ENCODE data around the gene GOLGA1.
"Not testable (repeated sequence)": the region's sequence is repeated elsewhere in the genome, so short reads cannot be mapped to it uniquely, and the experiment has no call there.

GOLGA1 gene, protein sequence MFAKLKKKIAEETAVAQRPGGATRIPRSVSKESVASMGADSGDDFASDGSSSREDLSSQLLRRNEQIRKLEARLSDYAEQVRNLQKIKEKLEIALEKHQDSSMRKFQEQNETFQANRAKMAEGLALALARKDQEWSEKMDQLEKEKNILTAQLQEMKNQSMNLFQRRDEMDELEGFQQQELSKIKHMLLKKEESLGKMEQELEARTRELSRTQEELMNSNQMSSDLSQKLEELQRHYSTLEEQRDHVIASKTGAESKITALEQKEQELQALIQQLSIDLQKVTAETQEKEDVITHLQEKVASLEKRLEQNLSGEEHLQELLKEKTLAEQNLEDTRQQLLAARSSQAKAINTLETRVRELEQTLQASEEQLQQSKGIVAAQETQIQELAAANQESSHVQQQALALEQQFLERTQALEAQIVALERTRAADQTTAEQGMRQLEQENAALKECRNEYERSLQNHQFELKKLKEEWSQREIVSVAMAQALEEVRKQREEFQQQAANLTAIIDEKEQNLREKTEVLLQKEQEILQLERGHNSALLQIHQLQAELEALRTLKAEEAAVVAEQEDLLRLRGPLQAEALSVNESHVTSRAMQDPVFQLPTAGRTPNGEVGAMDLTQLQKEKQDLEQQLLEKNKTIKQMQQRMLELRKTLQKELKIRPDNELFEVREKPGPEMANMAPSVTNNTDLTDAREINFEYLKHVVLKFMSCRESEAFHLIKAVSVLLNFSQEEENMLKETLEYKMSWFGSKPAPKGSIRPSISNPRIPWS

DNA sequence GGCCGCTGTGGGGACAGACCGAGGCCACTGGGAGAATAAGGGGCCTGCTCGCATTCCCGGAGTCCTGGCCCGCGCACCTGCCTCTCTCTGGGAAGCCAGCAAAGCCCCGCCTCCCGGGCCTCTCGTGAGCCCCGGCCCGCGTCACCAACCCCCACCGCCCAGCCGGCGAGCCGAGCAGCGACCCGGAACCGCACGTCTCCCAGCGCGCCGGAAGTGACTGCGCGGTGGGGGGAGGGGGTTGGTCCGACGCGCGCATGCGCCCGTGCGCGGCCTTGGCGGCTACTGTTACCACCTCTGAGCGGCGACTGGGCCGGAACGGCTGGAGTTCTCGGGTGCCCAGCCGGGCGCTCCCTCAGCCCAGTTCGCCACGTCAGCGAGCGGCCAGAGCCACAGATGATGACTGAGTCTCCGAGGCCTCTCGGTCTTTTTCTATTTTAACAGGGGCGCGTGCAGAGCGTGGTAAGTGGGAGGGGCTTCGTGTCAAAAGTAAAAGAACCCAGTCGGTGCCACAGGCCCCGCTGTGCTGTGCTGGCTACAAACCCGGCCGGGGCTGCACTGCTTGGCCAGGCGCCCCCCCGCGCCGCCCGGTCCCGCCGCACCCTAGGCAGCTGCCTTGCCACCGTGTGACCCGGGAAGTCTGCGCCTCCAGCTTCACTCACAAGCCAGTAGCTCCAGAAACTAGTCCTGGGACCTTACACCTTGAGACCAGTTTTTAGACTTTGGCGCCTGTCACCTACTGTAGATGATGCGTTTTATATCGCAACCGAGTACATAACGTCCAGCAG, at the start of gene GOLGA1:
GOLGA1 (minus strand) TSS at position 190 of the 785 bp plus-strand sequence. CDS start 2,372 bp downstream, outside the sequence.
- peak; percentile 76 to 86 for DNase-seq (ENCODE audit: low read depth in 2 of 2, low spot score in 1 of 2)

DNA sequence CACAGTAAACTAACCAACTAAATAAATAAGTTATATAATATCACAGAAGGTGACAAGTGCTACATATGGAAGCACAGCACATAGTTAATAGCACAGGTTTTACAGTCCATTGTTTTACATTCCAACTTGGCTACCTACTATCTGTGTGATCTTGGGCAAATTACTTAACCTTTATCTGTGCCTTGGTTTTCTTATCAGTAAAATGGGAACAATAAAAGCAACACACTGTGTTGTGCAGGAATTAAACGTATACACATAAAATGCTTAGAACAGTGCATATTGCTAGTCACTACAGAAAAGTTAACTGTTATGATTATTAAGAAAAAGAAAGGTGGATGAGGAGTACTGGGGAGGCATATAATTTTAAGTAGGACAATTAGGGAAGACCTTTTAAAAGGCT, 42.8 kb upstream of the GOLGA1 start:
- no peak for DNase-seq (ENCODE audit: low read depth in 2 of 2, low spot score in 1 of 2)

DNA sequence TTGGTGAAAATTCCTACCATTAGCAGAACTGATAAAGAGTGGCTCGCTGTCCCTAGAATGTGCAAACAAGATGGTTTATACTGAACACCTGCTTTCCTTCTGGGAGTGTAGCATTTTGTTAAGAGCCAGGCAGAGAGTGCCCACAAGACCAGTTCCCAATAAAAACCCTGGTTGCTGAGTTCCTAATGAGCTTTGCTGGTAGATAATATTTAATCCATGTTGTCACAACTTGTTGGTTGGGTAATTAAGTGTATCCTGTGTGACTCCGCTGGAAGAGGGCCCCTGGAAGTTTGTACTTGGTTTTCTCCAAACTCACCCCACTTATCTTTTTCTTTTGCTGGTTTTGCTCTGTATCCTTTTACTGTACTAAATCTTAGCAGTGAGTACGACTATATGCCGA, 39.5 kb upstream of the GOLGA1 start:
- no peak for DNase-seq (ENCODE audit: low read depth in 2 of 2, low spot score in 1 of 2)

DNA sequence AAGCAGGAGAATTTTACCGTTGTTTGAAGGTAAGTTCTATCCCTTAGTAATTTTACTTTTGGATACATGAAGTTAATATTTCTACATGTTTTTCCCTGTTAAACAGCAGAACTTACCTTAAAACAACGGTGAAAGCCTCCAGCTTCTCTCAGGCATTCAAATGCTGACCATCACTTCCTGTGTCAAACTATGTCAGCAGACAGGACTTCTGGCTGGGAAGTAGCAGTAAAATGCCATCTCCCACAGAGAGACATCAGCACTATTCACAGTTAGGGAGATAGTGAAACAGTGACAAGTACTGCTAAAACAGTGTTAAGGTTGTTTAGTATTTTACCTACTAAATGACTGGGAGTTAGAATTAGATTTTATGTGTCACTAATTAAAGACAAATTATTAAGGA, 34.2 kb upstream of the GOLGA1 start:
- DNase-seq (ENCODE audit: low read depth in 2 of 2, low spot score in 1 of 2): no peak

DNA sequence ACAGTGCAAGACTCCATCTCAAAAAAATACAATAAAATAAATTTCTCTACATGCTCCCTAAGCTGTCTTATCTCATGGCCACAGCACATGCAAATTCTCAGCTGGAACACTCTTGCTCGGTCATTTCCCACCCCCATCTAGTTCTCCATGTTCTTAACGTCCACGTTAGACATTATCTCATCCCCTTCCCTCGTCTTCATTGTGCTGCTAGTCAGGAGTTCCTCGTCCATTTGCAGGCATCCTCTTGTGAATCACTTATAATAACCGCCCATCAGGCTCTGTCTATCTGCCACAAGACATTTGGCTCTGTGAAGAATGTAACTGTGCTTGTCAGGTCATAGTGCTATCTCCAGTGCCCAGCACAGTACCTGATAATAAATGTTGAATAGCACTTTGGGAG, 32.9 kb upstream of the GOLGA1 start:
- no peak for DNase-seq (ENCODE audit: low read depth in 2 of 2, low spot score in 1 of 2)

DNA sequence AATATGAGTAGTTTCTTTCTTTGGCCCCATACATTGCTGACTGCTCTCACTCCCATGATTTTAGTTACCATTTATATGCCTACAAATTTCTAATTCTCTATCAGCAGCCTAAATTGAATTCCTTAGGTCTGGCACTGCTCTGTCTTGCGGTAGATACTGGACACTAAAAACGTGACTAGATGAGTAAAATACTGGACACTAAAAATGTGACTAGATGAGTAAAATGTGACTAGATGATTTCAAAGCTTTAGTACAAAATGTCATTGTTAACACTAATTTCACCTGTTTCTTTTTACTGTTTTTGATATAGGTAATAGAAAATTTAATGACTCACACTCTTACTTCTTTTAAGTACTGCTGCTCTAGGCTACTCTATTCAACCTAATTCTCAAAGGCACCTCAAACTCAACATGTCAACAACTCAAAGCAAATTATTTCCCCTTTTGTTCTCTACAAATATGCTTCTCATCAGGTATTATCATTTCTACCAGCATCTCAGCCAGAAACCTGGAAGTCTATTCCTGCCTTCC, 31.4 kb upstream of the GOLGA1 start:
- no peak for DNase-seq (ENCODE audit: low read depth in 2 of 2, low spot score in 1 of 2)

DNA sequence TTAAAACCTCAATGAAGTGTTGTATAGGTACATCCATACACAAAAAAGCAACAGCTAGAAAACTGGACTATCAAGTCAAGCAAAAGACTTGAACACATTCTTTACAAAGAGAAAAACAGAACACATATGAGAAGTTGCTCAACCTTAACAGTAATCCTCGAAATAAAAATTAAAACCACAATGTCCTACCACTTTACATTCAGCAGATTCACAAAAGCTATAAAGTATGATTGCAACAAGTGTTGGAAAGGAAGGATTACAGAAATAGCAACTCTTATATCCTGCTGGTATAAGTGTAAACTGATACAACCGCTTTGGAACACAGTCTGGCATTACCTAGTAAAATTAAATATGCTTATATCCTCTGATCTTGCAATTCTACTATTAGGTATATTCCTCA, 28.5 kb upstream of the GOLGA1 start:
- DNase-seq (ENCODE audit: low read depth in 2 of 2, low spot score in 1 of 2): no peak

DNA sequence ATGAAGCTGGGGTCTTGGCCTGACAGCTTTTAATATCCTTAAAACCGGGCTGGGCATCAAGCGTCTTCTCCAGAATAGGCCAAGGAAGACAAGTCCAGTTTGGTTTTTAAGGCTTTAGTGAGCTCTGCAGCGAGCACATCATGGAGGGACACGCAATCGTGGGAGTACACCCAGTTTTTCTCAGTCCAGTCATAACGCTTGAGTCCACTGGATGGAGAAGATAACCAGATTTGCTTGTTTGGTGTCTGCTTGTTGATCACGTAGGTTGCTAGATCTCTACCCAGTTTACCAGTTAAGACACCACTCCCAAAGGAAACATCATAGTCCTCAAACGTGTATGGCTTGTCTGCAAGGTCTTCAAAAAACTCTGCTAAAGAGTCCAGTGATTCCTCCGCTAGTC, 27.4 kb upstream of the GOLGA1 start:
- no peak for DNase-seq (ENCODE audit: low read depth in 2 of 2, low spot score in 1 of 2)

DNA sequence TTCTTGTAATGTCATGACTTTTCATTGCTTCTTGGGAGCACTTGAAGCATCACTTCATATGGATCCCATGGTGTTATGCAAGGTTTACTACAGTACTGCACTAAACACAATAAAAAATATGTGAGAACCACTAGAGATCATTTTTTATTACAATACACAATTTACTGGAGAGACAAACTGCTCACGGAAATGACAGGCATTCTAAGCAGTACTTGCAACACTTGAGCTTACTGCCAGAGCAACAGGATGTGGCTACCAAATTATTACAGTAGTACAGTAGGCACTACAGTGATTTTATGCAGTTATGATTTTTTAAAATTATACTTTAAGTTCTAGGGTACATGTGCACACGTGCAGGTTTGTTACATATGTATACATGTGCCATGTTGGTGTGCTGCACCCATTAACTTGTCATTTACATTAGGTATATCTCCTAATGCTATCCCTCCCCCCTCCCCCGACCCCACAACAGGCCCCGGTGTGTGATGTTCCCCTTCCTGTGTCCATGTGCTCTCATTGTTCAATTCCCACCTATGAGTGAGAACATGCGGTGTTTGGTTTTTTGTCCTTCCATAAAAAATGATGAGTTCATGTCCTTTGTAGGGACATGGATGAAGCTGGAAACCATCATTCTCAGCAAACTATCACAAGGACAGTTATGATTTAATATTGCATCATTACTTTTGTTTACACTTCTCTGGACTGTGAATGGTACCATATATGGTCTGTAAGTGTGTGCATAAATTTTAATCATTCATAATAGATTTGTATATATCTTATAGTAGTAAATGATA, 25.1 kb upstream of the GOLGA1 start:
- not testable (repeated sequence) for DNase-seq (ENCODE audit: low read depth in 2 of 2, low spot score in 1 of 2)

DNA sequence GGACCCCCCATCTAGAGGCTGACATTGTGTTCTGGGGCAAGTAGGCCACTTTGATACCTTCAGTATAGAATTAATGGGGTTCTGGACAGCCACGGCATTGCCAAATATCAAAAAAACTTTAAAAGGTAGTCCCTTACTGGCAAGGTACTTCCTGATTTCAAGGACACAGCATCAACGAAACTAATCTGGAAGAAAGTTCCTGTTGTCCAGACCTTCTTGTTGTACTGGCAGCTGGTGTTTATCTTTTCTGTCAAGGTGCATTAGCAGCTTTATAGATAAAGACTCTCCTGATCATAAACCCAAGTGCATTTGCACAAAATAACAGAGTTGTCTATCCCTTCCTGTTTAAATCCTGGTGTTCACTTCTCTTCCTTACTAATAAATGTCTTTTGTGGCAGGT, 23.7 kb upstream of the GOLGA1 start:
- no peak for DNase-seq (ENCODE audit: low read depth in 2 of 2, low spot score in 1 of 2)

DNA sequence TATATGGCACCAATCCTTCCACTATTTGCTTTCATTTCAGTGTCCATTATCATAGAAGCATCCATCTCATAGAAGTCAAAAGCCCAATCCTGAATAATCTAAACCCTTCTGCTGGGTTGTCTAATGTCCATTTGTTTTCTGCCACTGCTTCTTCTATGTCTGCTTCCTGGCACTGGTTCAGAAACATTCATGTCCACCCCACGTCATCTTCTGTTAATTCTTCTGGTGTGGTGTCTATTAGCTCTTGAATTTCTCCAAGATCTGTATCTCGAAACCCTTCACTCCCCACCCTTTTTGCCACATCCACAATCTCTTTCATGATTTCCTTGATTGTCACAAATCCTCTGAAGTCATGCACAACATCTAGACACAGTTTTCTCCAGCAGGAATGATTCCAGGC, 23.2 kb upstream of the GOLGA1 start:
- no peak for DNase-seq (ENCODE audit: low read depth in 2 of 2, low spot score in 1 of 2)

DNA sequence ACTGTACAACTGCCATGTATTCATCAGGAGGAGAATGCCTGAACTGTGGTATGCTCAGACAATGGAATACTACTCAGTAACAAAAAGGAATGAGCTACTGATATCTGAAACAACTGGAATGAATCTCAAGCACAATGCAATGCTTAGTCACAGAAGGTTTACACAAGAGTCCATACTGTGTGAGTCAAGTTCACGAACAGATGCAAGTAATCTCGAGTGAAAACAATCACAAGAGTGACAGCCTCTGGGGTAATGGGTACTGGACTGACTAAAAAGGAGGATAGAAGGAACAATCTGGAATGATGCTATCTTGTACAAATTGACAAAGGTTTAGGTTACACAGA, 19.5 kb upstream of the GOLGA1 start:
- no peak for DNase-seq (ENCODE audit: low read depth in 2 of 2, low spot score in 1 of 2)

DNA sequence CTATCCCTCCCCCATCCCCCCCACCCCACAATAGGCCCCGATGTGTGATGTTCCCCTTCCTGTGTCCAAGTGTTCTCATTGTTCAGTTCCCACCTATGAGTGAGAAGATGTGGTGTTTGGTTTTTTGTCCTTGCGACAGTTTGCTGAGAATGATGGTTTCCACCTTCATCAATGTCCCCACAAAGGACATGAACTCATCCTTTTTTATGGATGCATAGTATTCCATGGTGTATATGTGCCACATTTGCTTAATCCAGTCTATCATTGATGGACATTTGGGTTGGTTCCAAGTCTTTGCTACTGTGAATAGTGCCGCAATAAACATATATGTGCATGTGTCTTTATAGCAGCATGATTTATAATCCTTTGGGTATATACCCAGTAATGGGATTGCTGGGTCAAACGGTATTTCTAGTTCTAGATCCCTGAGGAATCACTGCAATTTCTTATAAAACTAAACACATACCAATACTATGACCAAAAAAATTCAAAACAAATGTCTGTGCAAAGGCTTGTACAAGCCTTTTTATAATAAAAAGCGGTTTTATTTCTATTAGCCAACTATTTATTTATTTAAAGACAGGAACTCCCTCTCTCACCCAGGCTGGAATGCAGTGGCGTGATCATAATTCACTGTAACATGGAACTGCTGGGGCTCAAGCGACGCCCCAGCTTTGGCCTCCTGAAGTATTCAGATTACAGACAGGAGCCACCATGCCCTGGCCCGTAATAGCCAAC, 19.0 kb upstream of the GOLGA1 start:
- DNase-seq (ENCODE audit: low read depth in 2 of 2, low spot score in 1 of 2): not testable (repeated sequence)

DNA sequence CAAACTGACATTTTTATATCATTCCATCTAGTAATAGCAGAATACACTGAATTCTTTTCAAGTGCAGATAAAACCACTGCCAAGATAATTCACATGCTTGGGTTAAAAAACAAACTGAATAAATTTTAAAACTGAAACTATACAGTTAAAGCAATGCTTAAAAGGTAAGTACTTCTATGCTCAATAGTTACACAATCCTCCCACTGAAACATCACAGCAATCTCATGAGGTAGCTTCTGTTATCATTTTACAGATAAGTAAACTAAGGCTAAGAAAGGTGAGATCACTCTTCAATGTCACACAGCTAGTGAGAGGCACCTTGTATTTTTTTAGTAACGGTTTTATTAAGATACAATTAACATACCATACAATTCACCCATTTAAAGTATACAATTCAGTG, 13.4 kb upstream of the GOLGA1 start:
- no peak for DNase-seq (ENCODE audit: low read depth in 2 of 2, low spot score in 1 of 2)

DNA sequence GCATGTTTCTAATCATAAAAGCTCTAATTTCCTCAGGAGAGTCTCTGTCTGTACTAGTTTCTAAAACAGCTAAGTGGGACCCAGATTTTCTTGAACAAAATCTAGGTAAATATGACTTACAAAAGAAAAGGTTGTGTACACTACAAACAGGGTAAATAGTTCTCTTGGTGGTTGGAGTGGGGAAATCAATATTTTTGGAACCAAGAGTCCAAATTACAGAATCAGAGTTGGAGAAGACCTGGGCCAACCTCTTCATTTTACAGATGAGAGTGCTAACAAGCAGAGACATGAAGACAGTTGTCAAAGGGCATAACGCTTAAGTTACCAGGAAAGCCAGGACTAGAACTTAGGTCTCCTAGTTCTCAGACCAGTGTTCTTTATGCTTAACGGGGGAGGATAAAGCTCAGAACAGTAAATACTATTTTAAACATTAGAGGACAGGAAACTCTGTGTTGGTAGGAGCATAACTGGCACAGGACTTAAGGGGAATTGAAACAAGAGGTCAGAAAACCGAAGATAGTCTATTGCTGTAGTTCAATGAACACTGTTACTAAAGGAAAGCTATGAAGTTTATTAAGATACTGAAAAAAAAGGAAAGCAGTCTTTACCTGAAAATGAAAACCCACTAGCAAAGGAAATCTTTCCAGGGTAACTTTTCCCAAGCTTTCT, 9.3 kb upstream of the GOLGA1 start:
- no peak for DNase-seq (ENCODE audit: low read depth in 2 of 2, low spot score in 1 of 2)

DNA sequence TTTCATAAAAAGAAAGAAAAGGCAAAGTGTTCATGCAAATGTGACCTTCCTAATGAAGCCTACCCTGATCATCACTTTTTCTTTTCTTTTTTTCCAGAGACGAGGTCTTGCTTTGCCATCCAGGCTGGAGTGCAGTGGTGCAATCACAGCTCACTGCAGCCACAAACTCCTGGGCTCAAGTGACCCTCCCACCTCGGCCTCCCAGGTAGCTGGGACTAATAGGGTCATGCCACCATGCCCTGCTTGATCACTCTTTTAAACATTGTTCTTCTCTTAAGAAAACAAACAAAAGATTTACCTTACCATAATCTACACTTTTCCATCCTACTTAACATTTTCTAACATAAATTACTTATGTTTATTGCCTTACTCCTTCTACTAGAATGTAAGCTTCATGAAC, 8.5 kb upstream of the GOLGA1 start:
- no peak for DNase-seq (ENCODE audit: low read depth in 2 of 2, low spot score in 1 of 2)

DNA sequence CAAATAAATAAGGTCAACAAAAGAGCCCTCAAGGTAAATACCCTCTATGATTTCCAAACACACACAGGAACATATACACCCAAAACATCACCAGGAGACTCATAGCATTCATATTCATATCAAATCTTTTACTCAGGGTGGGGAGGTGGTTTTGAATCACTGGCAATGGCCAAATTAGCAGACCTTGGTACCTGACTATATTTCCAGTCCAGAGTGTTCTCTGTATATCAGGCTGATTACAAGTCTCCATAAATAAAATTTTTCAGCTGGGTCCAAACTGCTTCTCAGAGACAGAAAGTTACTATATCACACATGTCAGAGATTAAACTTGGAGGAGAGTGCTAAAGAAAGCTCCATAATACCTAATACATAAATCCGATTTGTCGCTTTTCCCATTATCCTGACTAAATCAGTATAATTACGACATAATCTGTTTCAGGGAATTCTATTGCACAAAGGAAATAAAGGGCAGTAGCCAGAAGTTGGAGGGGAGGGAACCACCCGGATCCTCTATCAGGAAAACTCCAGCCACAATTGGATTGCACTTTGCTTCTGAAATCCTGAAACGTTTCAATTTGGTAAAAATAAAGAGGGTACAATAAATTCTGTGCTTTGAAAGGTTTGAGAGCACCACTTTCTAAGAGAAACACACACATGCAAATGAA, 7.0 kb upstream of the GOLGA1 start:
- DNase-seq (ENCODE audit: low read depth in 2 of 2, low spot score in 1 of 2): no peak

DNA sequence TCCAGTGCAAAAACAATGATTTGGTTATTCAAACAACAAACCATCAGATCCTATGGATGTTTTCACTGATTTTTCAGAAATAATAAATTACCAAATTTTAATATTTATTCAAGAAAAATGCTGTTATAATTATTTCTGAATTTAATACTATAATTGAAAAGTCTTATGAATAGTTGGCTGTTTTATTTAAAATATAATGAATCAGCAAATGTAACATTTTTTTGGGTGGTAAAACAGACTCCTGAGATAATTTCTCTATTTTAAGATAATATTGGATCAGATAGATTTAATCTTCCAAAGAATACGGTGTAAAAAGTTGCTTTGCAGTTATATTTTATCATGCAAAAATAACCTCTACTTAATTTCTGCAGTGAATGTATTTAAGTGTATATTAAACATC, 5.3 kb upstream of the GOLGA1 start:
- DNase-seq (ENCODE audit: low read depth in 2 of 2, low spot score in 1 of 2): no peak

All from stimulated activated CD8-positive, alpha-beta memory T cell treated with anti-CD3 and anti-CD28 coated beads, Interleukin-4, amount 100 ng/mL, for 1 hour (primary cell).